Stimulated activated naive B cell treated with anti-CD40 and anti-IgM and Interleukin-4, amounts not matched to agents 10 μg/mL and 1 μg/mL and 100 μg/mL, for 72 hours (primary cell): ENCODE data around the gene IQSEC1.

ENCODE experiments used
- ATAC-seq, 2 donors: fragments of 150-1000 bp; cut with Tn5 transposase; replicated peaks; 2 replicates each; pipeline ENCODE4 v1.10.0; 2021; ENCODE audit warnings: moderate library complexity in 1 of 2
- DNase-seq: peaks from one replicate; pipeline ENCODE4 v3.0.0; 2021
- H3K27ac Mint-ChIP-seq: one replicate; pipeline ENCODE4 v1.8.0; 2022; ENCODE audit warnings: mild to moderate bottlenecking, mixed read lengths
- H3K27me3 Mint-ChIP-seq, 2 donors: one replicate each; pipeline ENCODE4 v1.8.0; 2022; ENCODE audit warnings: mixed read lengths in 2 of 2
- H3K36me3 Mint-ChIP-seq, 2 donors: one replicate each; pipeline ENCODE4 v1.8.0; 2022; ENCODE audit warnings: mixed read lengths in 2 of 2, mild to moderate bottlenecking in 1 of 2
- H3K4me1 Mint-ChIP-seq, 2 donors: one replicate each; pipeline ENCODE4 v1.8.0; 2022; ENCODE audit warnings: mixed read lengths in 2 of 2, mild to moderate bottlenecking in 1 of 2
- H3K4me3 Mint-ChIP-seq, 2 donors: one replicate each; pipeline ENCODE4 v1.8.0; 2022; ENCODE audit warnings: mild to moderate bottlenecking in 2 of 2, mixed read lengths in 2 of 2, moderate library complexity in 1 of 2
- H3K9me3 Mint-ChIP-seq, 2 donors: one replicate each; pipeline ENCODE4 v1.8.0; 2022; ENCODE audit warnings: mixed read lengths in 2 of 2, mild to moderate bottlenecking in 1 of 2

Gene IQSEC1

DNA sequence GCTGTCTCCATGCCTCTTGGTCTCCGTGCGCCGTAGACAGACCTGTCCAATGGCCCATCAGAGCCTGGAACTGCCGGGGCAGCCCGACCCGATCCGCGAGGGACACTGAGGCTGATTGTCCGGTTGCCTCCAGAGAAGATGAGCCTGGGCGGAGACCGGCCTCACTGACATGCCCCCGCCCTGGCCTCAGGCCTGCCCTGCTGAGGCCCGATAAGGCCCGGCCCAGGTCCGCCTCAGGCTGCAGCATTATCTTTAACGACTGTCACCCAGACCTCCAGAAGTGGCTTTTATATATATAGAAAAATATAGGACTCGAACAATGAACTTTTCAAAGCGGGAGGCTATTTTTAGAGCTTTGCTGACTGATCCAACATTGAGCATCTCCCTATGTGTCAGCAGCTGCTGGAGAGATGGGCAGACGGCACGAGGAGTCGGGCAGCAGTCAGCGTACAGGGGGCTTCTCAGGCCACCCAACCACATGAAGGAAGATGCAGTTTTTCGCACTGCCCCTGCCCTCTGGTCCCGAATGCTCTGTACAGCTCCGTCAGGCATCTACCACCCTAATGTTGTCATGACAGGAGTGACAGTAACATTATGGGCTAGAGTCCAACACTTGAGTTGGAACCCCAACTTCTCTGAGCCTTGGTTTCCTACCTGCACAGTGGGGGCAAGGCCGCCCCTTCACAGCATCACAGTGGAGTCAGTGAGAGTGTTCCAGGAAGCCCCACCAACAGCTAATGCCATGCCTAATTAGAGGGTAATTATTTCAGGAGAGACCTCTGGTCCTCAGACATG is 119.8 kb downstream of the IQSEC1 start:
- H3K27ac Mint-ChIP-seq, result peak overlapping the region; percentile 89
- peaks cover 14 to 48% of the 10 kb centered on the region in 2 donors for H3K36me3 Mint-ChIP-seq
- no peak for ATAC-seq
- DNase-seq, result no peak
- H3K27me3 Mint-ChIP-seq, result no peaks in the 10 kb centered on the region
- no peaks in the 10 kb centered on the region for H3K9me3 Mint-ChIP-seq
- H3K4me3 Mint-ChIP-seq, result peak overlapping the region in 1 of 2 donors; percentile 44
- H3K4me1 Mint-ChIP-seq, result peaks cover 70 to 92% of the 10 kb centered on the region in 2 donors

DNA sequence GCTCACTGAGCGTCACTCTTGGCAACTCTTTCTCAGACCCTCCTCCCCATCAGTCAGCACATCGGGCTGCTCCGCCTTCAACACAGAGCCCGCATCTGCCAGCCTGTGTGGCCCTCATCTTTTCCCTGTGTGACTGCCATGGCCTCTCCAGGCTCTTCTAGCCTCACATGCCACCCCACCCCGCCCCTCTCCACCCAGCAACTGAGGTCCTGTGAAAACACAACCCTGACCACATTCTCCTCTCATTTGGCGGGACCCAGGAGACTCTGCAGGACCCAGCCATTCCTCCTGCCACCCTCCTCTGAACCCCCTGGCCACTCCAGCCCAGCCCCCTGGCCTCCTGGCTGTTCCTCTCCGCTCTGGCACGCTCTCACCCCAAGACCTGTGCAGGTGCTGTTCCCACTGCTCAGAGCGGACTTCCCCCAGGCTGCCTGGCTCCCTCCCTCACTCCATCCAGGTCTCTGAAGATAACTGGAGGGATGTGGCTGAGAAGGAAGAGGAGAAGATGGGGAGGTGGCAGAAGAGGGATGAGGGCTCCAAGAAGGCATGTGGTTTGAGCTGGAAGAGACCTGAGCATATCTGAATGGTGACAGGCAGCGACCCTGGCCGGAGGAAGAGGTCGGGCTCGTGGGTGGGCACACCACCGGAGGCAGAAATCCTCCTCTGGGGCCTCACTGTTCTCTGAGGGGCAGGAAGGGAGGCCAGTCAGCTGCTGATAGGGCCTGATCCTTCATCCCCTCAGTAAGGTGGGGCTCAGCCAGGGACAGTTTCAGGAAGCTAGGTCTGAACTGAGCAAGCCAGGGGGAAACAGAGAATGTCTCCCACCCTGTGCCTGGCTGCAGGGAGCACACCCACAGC is 120.7 kb downstream of the IQSEC1 start:
- no peak for ATAC-seq
- Mint-ChIP-seq H3K27ac (peak overlapping the region; percentile 86), H3K9me3 (no peaks in the 10 kb centered on the region), H3K4me3 (peak overlapping the region in 1 of 2 donors; percentile 21), H3K4me1 (peaks cover 70 to 92% of the 10 kb centered on the region in 2 donors), H3K36me3 (peaks cover 14 to 48% of the 10 kb centered on the region in 2 donors), H3K27me3 (no peaks in the 10 kb centered on the region)
- no peak for DNase-seq

DNA sequence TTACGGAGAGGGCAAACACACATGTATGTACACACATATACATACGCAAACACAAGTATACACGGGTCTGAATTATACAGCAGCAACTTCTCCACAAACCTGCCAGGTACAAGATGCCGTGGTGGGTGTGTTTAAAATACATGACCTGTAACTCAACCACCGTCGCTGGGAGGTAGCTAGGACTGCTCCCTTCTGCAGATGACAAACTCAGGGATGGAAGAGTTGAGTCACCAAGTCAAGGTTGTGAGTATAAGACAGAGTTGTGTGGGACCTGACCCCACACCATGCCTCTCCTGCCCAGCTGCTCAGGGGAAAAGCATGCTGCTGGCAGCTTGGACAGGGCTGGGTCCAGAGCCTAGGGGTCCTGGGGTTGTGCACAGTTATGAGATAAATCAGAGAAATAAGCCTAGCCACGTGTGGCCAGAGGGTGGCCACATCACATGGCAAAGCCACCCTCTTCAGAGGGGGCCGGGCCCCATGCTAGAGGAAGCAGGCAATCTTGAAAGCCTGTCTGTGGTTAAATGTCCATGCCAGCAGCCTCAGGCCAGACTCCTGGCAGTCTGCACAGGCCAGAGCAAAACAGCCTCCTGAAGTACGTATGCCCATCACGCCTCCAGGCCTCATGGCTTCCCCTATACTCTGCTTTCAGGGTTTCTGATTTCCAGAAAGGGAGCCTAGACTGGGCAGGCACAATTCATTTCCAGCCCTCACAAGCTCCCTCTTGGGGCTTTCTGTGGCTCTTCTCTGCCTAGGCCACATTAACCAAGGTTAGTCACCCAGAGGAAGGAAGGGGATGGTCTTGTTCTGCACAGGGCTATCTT is 124.1 kb downstream of the IQSEC1 start:
- Mint-ChIP-seq H3K4me1 (peaks cover 64 to 92% of the 10 kb centered on the region in 2 donors), H3K36me3 (peaks cover 12 to 35% of the 10 kb centered on the region in 2 donors), H3K27ac (peak overlapping the region; percentile 93), H3K9me3 (no peaks in the 10 kb centered on the region), H3K4me3 (peak overlapping the region in 1 of 2 donors; percentile 45), H3K27me3 (no peaks in the 10 kb centered on the region)
- ATAC-seq (peak; percentile 87), DNase-seq (peak; percentile 44)

DNA sequence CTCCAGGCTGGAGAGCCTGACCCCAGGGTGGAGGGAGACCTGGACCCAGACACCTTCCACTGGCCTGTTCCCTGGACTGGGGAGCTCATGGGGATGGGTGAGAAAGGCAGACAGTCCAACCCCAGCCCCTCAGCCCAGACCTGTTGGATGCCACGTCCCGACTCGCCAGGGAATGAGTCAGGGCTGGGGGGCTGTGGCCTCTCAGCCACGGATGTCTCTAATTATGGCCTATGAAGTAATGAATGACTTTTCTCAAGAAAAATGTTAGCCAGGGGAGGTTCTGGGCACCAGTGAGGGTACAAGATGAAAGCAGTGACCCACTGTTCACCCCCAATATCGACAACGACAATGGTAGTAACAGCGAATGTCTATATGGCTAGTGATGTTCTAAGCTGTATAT is 124.9 kb downstream of the IQSEC1 start:
- no peak for DNase-seq
- no peak overlapping the region for H3K4me3 Mint-ChIP-seq
- H3K27me3 Mint-ChIP-seq, result no peaks in the 10 kb centered on the region
- H3K4me1 Mint-ChIP-seq, result peaks cover 58 to 84% of the 10 kb centered on the region in 2 donors
- H3K27ac Mint-ChIP-seq, result peak overlapping the region; percentile 93
- peaks cover 7 to 30% of the 10 kb centered on the region in 2 donors for H3K36me3 Mint-ChIP-seq
- no peaks in the 10 kb centered on the region for H3K9me3 Mint-ChIP-seq
- ATAC-seq, result no peak

DNA sequence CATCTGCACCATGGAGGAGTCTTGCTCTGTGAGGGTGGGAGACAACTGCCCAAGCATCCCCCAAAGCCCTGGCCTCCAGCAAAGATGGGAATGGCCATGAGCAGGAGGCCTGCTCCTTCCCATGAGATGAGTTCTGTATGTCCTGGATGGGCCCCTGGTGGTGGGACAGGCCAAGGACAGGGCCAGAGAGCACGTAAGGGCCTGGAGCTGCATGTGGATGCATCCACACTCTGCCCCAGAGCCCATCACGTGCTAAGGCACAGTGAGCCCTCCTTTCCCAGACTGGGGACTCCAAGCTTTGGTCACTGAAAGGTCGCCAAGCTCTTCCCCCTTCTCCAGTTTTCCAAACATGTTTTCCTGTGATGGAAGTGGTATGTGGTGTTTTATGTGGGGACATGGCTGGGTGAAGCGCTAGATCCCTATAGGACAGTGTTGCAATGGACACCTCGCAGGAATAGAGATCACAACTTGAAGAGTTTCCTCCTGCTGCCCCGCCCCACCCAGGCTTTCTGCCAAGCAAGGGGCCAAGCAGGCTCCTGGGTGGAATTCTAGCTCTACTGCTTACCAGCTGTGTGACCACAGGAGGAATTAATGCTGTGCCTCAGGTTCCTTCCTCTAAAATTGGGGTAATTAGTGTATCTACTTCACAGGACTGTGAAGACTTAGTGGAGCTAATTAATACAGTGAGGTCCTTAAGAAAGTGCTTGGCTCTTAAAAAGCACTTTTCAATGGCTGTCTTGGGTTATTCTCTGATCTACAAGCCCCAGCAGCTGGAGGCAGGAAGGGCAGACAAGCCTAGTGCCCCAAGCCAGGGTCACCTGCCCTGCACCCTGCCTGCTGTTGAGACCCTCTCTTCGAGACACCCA is 125.5 kb downstream of the IQSEC1 start:
- no peak for DNase-seq
- H3K4me3 Mint-ChIP-seq, result no peak overlapping the region

DNA sequence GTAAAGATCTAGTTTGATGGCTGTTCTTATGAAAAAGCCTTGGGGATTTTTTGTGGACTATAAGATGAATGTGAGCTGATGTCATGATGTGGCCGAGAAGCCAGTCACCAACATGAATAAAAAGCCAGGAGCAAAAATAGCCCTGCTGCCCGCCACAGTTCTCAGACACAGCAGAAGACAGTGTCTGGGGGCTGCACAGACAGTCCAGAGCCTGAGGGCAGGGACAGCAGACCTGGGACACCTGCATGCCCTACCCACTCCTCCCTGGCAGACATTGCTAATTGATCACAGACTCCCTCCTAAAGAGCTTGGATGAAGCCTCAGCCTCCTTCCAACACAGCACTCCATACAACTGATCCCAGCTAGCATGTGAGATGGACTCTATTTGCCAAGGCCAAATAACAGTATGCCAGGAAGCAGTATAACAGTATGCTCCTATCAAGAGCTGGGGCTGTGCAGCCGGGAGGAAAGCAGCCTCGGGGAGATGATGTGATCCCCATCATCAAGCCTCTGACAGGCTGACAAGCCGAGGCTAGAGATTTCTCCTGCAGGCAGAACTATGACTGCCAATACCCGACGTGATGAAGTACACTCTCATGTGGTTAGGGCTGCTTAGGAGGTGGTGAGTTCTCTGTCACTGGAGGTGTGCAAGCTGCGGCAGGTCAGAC is 126.4 kb downstream of the IQSEC1 start:
- no peak for DNase-seq
- Mint-ChIP-seq H3K4me3 (peak overlapping the region in 1 of 2 donors; percentile 16), H3K27me3 (no peaks in the 10 kb centered on the region), H3K36me3 (peaks cover 11 to 28% of the 10 kb centered on the region in 2 donors), H3K4me1 (peaks cover 52 to 73% of the 10 kb centered on the region in 2 donors), H3K27ac (peak overlapping the region; percentile 69), H3K9me3 (no peaks in the 10 kb centered on the region)
- ATAC-seq, result no peak

More for the DNA sequence above, 125.5 kb downstream of the IQSEC1 start:
- peaks cover 7 to 28% of the 10 kb centered on the region in 2 donors for H3K36me3 Mint-ChIP-seq
- H3K27me3 Mint-ChIP-seq, result no peaks in the 10 kb centered on the region
- peaks cover 57 to 78% of the 10 kb centered on the region in 2 donors for H3K4me1 Mint-ChIP-seq
- H3K27ac Mint-ChIP-seq, result peak overlapping the region; percentile 93
- no peak for ATAC-seq
- H3K9me3 Mint-ChIP-seq, result no peaks in the 10 kb centered on the region

DNA sequence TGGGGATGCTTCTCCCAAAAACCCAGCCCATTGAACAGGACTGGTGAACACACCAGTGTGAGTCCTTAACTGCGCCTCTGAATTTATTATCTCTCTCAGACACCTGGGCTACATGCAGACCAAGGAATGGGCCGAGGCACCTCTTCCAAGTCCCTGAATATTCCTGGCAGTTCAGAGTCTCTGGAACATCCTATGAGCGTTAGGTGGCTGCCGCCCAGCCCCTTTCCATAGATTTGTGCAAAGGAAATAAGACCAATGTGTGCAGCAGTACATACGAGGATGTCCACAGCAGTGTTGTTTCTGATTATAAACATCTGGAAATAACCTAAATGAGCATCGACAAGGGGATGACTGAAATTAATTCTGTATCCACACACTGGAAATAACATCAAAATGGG is 127.0 kb downstream of the IQSEC1 start:
- Mint-ChIP-seq H3K4me1 (peaks cover 48 to 70% of the 10 kb centered on the region in 2 donors), H3K4me3 (peak overlapping the region in 1 of 2 donors; percentile 16), H3K36me3 (peaks cover 9 to 23% of the 10 kb centered on the region in 2 donors), H3K27me3 (no peaks in the 10 kb centered on the region), H3K9me3 (no peaks in the 10 kb centered on the region), H3K27ac (peak overlapping the region; percentile 90)
- DNase-seq, result no peak
- no peak for ATAC-seq

DNA sequence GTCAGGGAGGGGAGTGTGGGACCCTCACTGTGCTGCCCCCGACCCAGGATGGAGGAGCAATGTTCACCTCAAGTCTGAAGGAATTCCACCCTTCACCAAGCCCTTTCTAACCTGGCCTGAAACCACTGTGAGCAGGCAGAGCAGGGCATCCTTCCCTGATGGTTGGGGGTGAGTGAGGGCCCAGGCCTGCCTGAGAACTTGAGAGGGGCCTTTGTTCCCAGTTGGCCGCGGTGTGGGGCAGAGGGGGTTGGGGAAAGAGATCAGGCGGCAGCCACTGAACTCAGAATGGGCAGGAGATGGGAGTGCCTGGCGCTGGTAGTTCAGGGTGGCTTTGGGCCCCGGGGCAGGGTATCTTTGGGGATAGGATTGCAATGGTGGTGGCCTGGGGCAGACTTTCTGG is 128.4 kb downstream of the IQSEC1 start:
- Mint-ChIP-seq H3K27ac (peak overlapping the region; percentile 85), H3K36me3 (peaks cover 10 to 31% of the 10 kb centered on the region in 2 donors), H3K4me3 (no peak overlapping the region), H3K4me1 (peaks cover 53 to 78% of the 10 kb centered on the region in 2 donors), H3K9me3 (no peaks in the 10 kb centered on the region), H3K27me3 (no peaks in the 10 kb centered on the region)
- ATAC-seq, result no peak
- DNase-seq, result no peak

DNA sequence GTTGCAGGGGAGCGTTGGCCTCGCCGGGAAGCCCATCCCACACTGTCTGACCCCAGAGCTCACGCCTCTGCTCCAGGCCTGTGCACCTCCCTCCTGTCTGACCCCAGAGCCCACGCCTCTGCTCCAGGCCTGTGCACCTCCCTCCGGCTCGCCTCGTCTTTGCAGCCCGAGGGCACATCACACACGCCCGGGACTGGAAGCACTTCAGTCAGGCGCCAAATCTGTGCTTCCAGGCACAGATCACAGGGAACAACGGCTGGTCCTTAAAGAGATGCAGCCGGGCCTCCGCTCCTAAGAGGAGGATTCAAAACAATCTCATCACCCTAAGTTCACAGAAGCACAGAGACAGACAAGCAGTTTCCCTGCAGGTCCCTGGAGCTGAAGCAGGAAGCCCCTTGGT is 128.8 kb downstream of the IQSEC1 start:
- H3K27ac Mint-ChIP-seq, result peak overlapping the region; percentile 85
- no peaks in the 10 kb centered on the region for H3K9me3 Mint-ChIP-seq
- no peak overlapping the region for H3K4me3 Mint-ChIP-seq
- H3K27me3 Mint-ChIP-seq, result no peaks in the 10 kb centered on the region
- peaks cover 14 to 36% of the 10 kb centered on the region in 2 donors for H3K36me3 Mint-ChIP-seq
- no peak for DNase-seq
- peaks cover 53 to 78% of the 10 kb centered on the region in 2 donors for H3K4me1 Mint-ChIP-seq
- ATAC-seq, result no peak

DNA sequence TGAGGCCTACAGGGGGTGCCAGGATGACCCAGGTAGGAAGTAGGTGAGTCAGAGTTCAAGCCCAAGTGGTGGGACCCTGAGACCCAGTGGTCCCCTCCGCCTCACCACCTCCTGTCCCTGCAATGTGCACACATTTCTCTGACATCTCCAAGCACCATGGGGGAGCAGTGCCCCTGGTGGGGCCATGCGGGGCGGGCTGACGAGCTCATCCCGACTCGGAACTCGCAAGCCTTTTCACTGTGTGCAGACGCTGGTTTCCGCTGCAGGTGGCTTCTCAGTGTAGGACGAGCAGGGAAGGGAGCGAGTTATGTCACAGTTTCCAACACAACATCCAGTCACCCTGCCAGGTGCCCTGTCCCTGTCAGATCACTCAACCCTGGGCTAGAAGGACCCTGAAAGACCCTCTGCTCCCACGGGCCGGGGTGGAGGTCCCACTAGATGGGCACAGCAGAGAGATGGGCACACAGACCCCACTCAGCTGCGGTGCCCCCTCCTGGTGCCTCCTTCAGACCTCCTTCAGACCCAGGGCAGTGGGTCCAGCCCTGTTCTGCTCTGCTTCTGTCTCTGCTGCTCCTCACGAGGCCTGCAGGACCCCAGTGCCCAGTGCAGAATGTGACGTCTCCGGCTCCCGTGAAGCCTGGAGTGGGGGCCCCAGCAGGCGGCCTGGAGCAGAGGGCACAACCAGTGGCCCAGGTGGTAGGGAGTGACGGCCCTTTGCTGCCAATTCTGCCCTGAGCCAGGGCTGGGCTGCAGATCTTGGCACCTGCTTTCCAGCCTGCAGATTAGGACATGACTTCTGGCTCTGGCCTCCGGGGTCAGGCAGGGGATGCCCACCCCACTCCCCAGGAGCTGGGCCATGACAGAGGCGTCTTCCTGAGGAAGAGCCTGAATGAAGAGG is 129.9 kb downstream of the IQSEC1 start:
- H3K27me3 Mint-ChIP-seq, result no peaks in the 10 kb centered on the region
- peak overlapping the region; percentile 9 for H3K27ac Mint-ChIP-seq
- ATAC-seq, result no peak
- H3K4me1 Mint-ChIP-seq, result peaks cover 50 to 77% of the 10 kb centered on the region in 2 donors
- H3K9me3 Mint-ChIP-seq, result no peaks in the 10 kb centered on the region
- DNase-seq, result no peak
- no peak overlapping the region for H3K4me3 Mint-ChIP-seq
- peaks cover 20 to 38% of the 10 kb centered on the region in 2 donors for H3K36me3 Mint-ChIP-seq

DNA sequence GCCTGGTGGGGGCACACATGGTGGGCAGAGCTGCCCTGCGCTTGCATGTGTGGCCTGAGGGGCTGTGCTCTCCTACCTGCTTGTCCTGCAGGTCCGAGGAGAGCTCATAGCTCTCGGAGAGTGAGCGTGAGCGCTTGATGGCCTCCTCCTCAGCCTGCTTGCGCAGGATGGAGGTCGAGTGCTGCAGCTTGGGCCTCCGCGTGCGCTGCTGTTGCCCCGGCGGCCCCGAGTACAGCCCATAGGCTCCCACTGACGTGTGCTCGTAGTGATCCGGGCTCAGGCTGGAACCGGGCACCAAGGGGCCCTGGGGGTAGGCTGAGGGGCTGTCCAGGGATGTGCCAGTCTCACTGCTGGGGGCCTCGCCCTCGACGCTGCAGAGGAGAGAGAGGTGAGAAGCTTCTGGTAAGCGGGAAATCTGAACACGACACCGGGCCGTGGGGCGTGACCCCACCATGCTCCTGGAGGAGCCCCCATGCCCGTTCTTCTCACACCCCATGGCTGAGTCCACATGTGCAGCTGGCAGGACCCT is 131.7 kb downstream of the IQSEC1 start:
- Mint-ChIP-seq H3K36me3 (peaks cover 27 to 37% of the 10 kb centered on the region in 2 donors), H3K4me3 (no peak overlapping the region), H3K9me3 (no peaks in the 10 kb centered on the region), H3K27ac (peak overlapping the region; percentile 79), H3K27me3 (no peaks in the 10 kb centered on the region), H3K4me1 (peaks cover 34 to 59% of the 10 kb centered on the region in 2 donors)
- DNase-seq, result no peak
- ATAC-seq, result no peak

DNA sequence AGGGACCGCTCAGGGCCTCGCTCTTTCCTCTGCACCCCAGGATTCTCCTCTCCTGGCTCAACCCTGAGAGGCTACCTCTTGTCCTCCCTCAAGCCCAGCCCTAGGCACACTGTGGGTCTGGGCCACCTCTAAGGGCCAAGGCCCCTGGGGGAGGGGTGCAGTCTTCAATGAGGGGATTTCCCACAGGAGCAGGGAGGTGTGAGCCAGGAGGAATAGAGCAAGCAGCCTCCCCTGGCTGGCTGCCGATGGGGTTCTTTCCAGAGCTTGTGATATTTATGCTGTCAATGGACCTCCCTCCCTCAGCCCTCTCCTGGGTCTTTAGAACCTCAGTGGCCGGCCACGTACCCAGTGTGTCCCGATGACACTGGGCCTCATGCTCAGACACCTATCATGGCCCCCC is 132.4 kb downstream of the IQSEC1 start:
- no peak for DNase-seq
- ATAC-seq, result no peak
- Mint-ChIP-seq H3K4me1 (peaks cover 28 to 51% of the 10 kb centered on the region in 2 donors), H3K9me3 (no peaks in the 10 kb centered on the region), H3K4me3 (no peak overlapping the region), H3K27ac (peak overlapping the region; percentile 51), H3K36me3 (peaks cover 27 to 37% of the 10 kb centered on the region in 2 donors), H3K27me3 (no peaks in the 10 kb centered on the region)
